Fibroblast of pulmonary artery (primary cell): ENCODE measurements around the gene RASSF1.

ENCODE experiments used
- DNase-seq: peaks from one replicate; pipeline ENCODE4 v3.0.0-alpha.2; 2010; ENCODE audit warnings: low read depth
- H3K4me3 ChIP-seq: replicated peaks from 2 replicates; pipeline ENCODE4 v1.5.1; 2011; ENCODE audit warnings: low read depth, mild to moderate bottlenecking, control low read depth, low read length, moderate library complexity
- TF ChIP-seq, protein P1 (sequence below): IDR thresholded peaks from 2 replicates; pipeline ENCODE4 v1.5.1; 2011; ENCODE audit warnings: mild to moderate bottlenecking, control low read depth, low read length, inconsistent platforms; ENCODE audit errors: missing control alignments

The RASSF1 gene

GRCh38 chr3:50365842-50366220 lies 25.2 kb upstream of the RASSF1 start:
- TF ChIP-seq, protein P1, sequence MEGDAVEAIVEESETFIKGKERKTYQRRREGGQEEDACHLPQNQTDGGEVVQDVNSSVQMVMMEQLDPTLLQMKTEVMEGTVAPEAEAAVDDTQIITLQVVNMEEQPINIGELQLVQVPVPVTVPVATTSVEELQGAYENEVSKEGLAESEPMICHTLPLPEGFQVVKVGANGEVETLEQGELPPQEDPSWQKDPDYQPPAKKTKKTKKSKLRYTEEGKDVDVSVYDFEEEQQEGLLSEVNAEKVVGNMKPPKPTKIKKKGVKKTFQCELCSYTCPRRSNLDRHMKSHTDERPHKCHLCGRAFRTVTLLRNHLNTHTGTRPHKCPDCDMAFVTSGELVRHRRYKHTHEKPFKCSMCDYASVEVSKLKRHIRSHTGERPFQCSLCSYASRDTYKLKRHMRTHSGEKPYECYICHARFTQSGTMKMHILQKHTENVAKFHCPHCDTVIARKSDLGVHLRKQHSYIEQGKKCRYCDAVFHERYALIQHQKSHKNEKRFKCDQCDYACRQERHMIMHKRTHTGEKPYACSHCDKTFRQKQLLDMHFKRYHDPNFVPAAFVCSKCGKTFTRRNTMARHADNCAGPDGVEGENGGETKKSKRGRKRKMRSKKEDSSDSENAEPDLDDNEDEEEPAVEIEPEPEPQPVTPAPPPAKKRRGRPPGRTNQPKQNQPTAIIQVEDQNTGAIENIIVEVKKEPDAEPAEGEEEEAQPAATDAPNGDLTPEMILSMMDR: no peak
- no peak for DNase-seq
- no peak overlapping the region for H3K4me3 ChIP-seq

DNA sequence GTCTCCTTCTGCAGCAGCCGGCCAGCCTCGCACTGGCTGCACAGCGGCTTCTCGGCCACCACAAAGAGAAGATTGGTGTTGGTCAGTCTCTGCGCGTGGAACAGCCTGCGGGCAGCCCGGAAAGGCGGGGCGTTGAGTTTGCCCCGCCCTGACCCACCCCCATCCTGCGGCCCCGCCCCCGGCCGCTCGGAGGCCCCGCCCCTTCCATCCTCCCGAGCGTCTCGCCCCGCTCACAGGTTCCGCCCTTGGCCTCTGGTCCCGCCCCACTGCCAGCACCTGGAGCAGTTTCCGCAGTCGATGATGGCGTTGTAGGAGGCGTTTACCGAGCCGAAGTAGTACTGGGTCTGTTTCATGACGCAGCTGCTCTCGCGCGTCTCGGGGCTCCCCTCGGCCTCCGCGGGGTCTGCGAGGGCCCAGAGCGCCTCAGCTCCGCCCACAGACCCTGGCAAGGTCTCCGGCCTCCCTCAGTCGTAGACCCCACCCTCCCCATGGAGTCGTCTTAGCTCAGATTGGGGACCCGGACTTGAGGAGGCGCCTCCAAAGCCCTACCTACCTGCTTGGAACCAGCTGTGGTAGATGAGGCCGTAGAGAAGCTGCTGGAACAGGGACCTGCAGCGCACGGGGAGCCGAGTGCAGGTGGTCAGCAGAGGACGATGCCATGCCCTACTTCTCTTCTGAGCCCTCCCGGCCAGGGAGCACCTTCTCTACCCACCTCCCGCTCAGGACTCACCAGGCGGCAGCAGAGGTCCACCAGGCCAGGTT lies 24.6 kb upstream of the RASSF1 start:
- H3K4me3 ChIP-seq: peak overlapping the region; percentile 49
- DNase-seq: peak; percentile 67
- TF ChIP-seq, protein P1: no peak

- TF ChIP-seq, protein P1: no peak
Observed at GRCh38 chr3:50364573-50365079, 24.0 kb upstream of the RASSF1 start.

DNA sequence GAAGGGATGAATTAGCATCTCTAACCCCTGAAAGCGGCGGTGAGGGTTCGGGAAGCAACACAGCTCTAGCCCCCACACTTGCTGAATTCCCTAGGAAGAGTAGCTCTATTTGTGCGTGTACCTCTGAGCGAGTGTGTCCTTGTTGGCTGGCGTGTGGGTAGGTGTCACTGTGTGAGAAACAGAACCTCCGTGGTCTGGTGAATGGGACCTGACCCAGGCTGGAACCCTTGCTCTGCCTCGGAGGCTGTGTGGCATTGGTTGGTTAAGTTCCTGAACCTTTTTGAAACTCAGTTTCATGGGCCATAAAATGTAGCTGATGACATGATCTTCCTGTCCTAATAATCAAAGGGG lies 19.1 kb upstream of the RASSF1 start:
- peak overlapping the region; percentile 88 for H3K4me3 ChIP-seq
- DNase-seq: no peak
- TF ChIP-seq, protein P1: no peak

More at GRCh38 chr3:50364573-50365079, 24.0 kb upstream of the RASSF1 start:
- H3K4me3 ChIP-seq: peak overlapping the region; percentile 49
- DNase-seq: peak; percentile 17

DNA sequence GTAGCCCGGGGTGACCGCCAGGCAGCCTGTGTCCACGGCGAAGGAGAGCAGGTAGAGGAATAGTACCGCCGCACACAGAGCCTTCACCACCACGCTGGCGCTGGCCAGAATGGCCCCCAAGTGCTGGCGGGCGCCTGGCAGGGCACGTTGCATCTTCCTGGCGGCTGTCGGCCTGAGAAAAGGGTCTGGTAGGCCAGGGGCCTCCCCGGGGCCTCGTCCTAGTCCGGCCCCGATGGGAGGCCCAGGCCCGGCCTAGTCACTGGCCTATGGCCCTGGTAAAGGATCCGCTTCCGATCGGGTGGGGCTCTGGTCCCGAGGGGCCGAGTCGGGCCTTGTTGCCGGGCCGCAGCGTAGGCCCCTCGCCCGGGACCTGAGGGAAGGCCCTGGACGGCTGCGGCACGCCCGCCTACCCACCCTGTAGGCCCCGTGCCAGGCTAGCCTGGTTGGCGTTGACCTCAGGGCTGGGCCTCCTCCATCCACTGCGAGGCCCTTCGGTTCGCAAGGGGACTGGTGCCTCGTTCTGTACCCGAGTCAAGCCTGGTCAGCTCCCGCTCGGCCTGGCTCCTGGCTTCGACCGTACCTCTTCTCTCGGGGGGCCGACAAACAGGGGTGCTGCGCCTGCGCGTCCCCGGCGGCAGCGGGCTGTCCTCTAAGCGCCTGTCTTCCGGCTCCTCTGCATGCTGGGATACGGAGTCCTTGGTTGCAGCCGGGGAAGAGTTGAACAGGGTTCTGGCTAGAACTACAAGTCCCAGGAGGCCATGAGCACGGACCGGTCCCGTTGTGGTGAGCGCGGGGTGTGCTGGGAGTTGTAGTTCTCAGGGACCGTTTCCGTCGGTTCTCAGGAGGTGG lies 18.5 kb upstream of the RASSF1 start, which contains the start of gene TMEM115:
Gene TMEM115 (minus strand): TSS at position 611 of the 849 bp plus-strand sequence. CDS start 458 bp downstream, at position 153.
- TF ChIP-seq, protein P1: no peak
- peak within 1 kb of the TSS; percentile 88 for H3K4me3 ChIP-seq
- peak; percentile 99 for DNase-seq

DNA sequence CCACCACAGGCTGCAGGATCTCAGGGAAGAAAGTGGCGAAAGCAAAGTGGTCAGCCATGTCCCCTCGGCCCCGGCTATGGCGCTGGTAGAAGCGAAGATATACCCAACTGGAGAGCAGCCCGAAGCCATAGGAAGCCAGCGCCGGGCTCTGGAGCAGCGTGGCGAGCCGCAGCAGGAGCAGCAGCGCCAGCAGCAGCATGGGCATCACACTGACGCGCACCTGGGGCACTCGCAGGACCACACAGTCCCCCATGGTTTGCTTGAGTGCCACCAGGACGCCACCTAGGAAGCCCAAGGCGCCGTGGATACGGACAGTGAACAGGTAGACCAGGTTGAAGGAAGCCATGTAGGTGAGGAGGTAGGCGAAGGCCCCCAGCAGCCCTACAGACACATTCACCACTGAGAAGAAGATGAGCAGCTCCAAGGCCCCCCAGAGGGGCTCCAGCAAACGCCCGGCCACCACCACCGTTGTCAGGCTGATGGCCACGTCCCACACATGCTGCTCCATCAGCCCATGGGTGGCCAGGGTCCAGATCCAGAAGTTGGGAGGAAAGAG lies 17.8 kb upstream of the RASSF1 start:
- peak overlapping the region; percentile 88 for H3K4me3 ChIP-seq
- TF ChIP-seq, protein P1: no peak
- no peak for DNase-seq
